GM18909 (cell line): ENCODE data around the gene GRPR.
"Not testable (repeated sequence)": the region's sequence is repeated elsewhere in the genome, so short reads cannot be mapped to it uniquely, and the experiment has no call there.

Experiments
- ATAC-seq: cut with Tn5 transposase; IDR thresholded peaks from one replicate; pipeline ENCODE4 v1.9.1; 2021; ENCODE audit warnings: mild to moderate bottlenecking; ENCODE audit not compliant: unreplicated experiment, poor library complexity

The GRPR gene

DNA sequence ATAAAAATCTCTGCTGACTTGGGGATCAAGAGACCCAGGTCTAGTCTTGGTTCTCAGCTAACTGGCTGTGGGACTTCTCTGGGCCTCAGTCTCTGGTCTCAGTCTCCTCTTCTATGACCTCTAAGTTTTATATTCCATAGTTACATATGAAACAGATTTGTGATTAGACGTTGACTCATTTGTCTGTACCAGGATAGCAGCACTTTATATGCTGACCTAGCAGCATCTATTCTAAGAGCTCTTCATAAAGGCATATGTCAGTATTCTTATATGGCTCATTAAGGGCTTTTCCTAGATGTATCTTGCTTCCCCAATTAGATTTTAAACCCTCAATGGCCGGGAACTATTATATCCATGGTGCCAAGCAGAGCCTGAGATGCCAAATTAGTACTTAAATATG, 12.7 kb downstream of the GRPR start:
- ATAC-seq = no peak

DNA sequence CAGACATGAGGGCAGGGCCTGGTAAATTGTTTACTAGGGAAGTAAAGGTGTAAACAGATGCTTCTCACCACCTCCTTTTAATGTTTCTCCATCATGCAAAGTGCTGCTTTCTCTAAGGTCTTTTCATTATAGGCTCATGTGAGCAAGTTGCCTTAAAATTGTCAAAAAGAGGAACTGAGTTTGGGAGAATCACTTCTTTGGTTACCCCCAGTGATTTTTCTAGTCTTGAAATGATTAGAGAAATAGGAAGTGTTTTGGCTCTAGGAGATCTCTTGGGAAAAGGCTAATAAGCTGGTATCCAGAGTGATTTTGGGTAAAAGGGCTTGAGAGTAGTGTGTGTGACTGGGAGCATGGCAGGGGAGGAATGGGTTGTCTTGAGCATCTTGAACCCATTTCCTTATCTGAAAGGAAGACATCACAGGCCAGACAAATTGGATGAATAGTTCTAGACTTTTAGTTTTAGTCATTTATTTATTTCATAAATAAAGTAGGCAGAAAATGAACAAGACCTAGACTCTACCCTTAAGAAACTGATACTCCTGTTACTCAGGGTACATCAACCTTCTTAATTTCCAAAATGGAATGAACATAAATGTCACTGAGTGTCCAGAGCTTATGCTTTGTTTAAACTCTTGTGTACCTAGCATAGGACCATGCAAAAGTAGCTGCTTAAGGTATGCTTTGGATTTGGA, 14.2 kb downstream of the GRPR start:
- peak; percentile 86 for ATAC-seq

DNA sequence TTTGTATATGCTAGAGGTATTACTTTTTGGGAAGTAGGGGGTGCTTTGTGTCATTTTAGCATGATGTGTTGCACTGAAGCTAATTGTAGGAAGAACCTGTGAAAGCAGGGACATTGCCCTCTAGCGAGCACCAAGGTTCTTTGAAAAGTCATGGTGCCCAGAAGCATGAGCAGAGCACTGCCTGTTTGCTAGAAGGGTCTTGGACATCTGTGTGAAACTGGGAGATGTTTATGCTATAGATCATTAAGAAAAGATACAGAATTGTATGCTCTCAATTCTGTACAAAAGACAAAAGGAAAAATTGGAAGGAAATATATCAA, 14.7 kb downstream of the GRPR start:
- ATAC-seq = peak; percentile 37

DNA sequence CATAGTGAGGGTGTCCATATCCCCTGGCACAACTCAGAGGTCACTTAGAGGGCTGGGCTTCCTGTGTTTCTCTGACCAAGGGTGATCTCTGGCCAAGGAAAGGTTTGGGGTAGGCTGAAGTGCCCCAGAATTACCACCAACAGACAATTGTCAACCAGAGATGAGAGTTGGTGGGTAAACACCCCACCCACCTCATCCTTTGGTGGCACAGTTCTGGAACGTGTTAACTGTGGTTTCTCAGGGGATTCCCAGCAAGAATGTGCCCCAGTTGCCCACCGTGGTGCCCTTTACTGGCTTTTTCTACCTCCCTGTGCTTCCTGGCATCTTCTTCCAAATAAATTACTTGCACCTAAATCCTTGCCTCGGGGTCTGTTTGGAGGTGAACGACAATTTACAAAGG, 17.1 kb downstream of the GRPR start:
- no peak for ATAC-seq

DNA sequence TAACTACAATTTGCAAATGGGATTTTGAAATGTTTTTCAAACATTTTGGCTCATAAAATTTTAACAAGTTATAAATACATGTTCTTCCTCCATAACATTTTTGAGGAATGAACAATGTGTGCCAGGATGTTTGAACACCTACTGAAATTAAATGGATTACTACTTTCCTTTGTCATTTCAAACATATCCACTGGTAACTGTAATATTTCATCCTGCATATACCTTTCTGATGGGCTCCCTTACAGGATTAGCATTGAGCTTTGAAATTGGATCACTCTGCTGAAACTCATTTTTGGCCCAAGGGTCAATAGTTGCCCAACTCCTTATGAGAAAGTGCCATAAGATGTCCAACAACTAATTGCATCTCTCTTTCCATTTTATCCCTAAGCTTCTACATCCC, 17.6 kb downstream of the GRPR start:
- no peak for ATAC-seq

DNA sequence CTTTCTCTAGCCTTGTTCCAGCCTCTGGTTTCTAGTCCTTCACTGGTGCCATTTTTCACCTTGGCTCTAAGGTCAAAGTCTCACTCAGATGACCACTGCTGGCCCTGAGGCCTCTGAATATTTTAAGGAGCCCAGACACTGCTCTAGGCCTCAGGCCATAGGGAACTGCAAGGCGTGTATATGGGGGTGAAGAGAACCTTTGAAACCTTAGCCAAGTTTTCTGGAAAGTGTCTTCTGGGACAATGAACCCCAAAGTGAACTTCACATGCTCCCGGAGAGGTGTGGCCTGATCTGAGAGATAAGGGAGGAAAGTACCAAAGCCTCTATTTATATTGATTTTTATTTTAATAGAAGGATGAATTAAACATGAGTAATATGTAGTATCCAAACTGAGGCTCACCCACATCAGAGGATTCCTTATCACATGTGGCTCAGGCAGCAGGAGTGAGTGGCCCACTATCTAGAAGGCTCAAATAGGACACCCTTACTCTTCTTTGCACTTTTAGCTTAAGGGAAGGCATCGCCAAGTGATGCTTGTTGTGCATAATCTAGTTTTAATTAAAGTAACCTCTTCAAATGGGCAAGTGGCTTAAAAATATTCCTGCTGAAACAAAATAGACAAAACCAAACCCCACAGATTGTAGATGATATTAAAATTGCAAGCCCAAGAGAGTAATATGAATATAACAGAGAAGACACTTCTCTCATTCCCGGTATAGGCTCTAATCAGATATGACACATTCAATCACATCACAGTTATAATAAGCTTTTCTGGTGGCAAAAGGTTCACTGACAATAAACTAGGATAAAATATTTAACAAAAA, 18.3 kb downstream of the GRPR start:
- no peak for ATAC-seq

DNA sequence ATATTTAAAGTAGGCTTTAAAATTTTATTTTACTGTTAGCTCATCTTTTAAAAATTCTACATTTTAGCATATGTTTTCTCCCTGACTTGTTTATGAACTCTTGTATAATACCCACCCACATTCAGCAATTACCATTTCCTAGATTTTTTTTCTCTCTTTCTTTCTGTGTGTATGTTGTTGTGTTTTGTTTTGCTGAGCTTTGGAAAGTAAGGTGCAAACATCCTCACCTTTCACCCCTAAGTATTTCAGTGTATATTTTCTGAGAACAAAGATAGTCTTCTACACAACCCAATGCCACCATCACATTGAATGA, 18.8 kb downstream of the GRPR start:
- no peak for ATAC-seq

DNA sequence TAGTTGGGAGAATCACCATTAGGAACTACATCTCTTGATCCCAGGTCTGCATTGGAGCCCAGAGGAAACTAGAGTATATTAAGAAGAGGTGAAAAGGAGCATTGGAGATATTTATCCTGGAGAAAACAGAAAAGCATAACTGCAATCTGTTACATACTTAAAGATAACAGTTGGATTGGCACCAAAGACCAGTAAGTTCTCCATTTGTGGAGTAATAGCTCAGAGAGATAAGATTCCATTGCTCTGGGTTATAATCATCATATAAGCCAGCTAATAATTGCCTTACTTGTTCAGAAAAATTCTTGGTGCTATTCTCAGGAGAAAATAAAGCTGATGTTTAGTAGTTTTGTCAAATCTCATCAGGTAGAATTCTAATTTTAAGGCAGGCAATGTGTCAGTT, 20.6 kb downstream of the GRPR start:
- ATAC-seq = no peak

DNA sequence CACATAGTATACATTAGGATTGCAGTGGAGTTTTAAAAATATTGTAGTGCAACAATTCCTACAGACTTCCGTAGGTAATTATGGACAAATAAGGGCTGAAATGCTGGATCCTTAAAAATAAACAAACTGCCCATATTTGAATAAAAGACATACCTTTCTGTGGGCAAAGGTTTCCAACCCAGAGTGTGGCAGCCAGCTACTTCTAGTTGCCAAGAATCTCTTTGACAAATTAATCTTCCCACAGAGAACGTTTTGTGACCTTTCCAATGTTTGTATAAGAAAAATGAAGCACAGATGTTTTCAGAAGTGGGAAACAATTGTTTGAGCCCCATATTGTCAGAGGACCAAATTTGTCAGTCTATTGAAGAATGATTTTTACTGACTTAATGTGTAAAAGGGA, 21.1 kb downstream of the GRPR start:
- no peak for ATAC-seq

DNA sequence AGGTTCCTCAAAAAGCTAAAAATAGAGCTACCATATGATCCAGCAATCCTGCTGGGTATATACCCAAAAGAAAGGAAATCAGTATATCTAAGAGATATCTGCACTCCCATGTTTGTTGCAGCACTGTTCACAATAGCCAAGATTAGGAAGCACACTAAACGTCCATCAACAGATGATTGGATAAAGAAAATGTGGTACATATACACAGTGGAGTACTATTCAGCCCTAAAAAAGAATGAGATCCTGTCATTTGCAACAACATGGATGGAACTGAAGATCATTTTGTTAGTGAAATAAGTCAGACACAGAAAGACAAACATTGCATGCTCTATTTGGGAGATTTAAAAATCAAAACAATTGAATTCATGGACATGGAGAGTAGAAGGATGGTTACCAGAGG, 21.7 kb downstream of the GRPR start:
- ATAC-seq = not testable (repeated sequence)

DNA sequence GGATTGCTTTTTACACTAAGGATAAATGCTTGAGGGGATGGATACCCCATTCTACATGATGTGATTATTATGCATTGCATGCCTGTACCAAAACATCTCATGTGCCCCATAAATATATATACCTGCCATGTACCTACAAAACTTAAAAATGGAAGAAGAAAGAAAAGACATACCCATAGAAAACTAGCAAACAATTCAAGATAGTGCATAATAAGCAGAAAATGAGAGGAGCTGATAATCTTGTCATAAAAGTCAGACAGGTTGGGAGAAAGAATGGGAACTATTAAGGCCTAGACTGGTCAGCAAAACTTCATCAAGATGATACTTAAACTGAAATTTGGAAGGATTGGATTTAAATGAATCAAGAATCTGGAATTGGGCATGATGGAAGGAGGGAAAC, 22.3 kb downstream of the GRPR start:
- no peak for ATAC-seq

DNA sequence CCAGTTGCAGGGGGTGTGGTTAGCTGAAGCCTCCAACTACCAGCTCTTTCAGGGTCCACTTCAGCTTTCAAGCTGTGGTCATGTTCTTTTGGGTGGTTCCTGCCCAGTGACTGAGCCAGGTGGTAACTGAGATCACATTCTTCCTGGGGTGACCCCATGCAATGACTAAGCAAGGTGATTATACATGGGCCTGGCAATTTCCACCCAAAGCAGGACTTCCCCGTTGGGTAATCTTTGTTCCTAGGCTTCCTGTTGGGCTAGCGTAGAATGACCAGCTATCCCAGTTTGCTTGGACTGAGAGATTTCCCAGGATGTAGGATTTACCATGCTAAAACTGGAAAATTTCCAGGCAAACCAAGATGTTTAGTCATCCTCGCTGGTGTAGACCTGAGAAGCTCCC, 25.5 kb downstream of the GRPR start:
- no peak for ATAC-seq

DNA sequence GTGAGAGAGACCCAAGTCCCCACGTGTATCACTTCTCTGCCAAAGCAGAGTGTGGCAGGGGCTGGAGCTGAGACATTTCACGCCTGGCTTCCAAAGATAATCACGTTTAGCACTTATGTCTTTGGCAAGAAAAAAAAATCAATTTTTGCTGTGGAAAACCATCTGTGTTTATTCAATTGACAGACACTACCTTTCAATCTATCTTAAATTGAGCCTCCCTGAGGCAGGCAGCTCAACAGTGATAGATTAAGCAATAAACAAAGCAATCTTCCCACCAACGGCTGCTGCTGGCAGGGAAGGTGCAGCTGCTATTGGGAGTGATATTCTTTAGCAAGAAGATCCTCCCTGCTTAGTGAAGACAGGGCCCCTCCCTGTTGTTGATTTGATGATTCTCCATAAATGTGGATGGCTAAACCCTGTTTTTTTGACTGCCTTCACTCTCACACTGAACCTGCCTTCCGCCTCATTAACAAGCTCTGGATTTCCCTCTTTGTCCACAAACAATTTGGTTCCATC, 32.3 kb downstream of the GRPR start:
- ATAC-seq = no peak

DNA sequence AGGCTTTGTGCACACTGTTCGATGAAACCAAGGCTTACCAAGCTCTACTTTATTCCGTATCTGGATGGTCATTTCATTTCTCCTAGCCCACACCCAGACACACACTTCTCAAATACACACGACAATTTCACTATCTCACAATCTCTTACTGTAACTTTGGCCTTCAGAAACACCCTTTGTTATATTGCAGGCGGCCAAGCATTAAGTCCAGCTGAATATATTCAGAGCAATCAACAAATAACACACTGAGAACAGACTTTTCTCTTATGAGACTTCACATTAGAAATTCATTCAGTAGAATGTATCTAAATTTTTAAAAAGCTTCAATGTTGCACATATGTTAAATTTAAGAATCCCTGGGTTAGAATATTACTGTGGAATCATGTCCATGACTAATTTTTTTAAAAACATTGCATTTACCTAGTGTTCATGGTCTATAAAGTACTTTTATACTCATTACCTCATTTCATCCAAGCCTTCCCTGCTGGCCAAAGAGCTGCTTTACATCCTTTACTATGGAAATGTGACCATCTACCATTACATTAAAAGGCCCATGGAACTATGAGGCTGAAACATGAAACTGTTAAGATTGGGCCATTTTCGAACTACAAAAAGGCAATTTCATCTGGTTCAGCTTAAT, 33.4 kb downstream of the GRPR start:
- ATAC-seq = no peak

DNA sequence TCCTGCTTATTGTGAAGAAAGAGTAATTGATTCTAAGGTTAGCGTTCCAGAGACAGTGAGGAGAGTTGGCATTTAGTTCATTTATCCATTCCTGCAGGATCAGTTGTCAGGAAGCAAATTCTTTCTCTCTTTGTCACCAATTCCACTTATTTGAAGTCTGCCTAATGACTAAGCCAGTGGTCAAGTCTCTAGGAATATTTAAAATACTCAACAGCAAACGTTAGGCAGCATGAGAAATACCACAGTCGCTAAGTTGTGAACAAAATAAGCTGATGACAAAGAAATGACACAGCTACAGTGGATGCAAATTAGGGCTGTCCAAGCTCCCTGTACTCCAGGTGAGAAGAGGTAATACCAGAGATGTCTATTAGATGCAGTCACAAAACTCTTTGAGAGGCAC, 37.4 kb downstream of the GRPR start:
- ATAC-seq = no peak

DNA sequence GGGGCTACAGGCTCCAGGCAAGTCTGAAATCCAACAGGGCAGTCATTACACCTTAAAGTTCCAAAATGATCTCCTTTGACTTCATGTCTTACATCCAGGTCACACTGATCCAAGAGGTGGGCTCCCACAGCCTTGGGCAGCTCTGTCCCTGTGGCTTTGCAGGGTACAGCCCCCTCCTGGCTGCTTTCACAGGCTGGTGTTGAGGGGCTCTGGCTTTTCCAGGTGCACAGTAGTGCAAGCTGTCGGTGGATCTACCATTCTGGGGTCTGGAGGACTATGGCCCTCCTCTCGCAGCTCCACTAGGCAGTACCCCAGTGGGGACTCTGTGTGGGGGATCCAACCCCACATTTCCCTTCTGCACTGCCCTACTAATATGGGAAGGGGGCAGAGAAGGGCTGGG, 37.8 kb downstream of the GRPR start:
- not testable (repeated sequence) for ATAC-seq

DNA sequence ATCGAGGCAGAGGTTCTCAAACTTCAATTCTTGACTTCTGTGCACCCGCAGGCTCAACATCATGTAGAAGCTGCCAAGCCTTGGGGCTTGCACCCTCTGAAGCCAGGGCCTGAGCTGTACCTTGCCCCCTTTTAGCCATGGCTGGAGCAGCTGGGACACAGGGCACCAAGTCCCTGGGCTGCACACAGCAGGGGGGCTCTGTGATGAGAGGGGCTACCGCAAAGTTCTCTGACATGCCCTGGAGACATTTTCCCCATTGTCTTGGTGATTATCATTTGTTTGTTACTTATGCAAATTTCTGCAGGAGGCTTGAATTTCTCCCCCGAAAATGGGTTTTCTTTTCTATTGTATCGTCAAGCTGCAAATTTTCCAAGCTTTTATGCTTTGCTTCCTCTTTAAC, 39.0 kb downstream of the GRPR start:
- no peak for ATAC-seq

DNA sequence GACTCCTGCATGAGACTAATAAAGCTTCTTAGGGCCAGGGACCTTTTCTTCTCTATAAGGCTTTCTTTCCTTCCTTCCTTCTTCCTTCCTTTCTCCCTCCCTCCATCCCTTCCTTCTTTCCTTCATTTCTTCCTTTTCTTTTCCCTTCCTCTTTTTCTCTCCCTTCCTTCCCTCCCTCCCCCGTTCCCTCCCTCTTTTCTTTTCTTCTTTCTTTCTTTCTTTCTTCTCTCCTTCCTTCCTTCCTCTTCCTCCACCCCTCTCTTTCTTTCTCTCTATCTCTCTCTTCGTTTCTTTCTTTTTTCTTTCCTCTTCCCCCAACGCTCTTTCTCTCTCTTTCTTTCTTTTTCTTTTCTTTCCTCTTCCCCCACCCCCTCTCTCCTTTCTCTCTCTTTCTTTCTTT, 41.4 kb downstream of the GRPR start:
- ATAC-seq = no peak

DNA sequence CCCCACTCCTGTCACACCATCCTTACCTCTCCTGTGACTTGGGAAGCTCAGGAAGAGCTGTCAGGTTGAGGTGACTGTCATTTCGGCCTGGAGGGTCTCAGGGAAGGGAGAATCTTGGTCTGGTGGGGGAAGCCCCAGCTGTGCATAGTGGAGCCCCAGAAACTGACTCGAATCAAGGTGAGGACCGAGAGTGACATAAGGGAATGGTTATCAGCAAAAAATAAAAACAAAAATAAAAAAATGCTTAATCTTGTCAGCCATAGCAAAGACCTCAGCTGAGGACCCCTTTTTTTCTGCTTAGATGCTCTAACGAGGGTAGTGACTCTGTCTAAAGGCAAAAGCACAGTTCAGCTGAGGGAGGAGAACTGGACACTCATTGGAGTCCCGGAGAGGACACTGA, 43.8 kb downstream of the GRPR start, which contains the start of gene MAGEB17:
MAGEB17 (plus strand) TSS at position 301 of the 400 bp plus-strand sequence. CDS start 2,902 bp downstream, outside the sequence.
- no peak for ATAC-seq

DNA sequence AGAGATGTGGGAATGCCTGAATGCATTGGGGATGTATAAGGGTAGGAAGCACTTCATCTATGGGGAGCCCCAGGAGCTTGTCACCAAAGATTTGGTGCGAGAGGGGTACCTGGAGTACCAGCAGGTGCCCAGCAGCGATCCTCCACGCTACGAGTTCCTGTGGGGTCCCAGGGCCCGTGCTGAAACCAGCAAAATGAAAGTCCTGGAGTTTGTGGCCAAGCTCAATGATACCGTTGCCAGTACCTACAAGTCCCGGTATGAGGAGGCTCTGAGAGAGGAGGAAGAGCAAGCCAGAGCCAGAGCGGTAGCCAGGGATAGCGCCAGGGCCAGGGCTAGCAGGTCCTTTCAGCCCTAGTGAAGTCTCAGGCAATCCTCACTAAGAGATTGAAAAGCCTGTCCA, 47.7 kb downstream of the GRPR start:
- ATAC-seq = no peak

DNA sequence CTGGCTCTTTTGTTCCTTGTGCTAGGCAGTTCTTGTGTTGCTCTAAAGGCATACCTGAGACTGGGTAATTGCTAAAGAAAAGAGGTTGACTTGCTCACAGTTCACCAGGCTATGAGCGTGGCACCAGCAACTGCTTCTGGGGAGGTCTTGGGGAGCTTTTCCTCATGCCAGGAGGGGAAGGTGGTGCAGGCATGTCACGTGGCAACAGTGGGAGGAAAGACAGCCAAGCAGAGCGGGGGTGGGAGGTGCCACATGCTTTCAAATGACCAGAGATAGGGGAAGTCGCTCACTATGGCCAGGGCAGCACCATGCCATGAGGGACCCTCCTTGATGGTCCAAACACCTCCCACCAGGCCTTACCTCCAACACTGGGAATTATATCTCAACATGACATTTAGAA, 48.6 kb downstream of the GRPR start:
- no peak for ATAC-seq
